HL-60 (cell line): ENCODE results near the gene NUMB.

ENCODE experiments used
- CTCF ChIP-seq: IDR thresholded peaks from one replicate; pipeline ENCODE4 v1.5.1; 2011; ENCODE audit warnings: low read length, control low read depth, inconsistent platforms; ENCODE audit not compliant: insufficient read depth
- POLR2AphosphoS5 ChIP-seq: IDR thresholded peaks from 2 replicates; pipeline ENCODE4 v1.6.1; 2012; ENCODE audit warnings: low read depth
- REST ChIP-seq: IDR thresholded peaks from 2 replicates; pipeline ENCODE4 v1.6.1; 2012; ENCODE audit warnings: low read depth; ENCODE audit not compliant: insufficient replicate concordance
- SPI1 ChIP-seq: IDR thresholded peaks from 2 replicates; pipeline ENCODE4 v1.6.1; 2012; ENCODE audit warnings: low read depth, mild to moderate bottlenecking, borderline replicate concordance

DNA sequence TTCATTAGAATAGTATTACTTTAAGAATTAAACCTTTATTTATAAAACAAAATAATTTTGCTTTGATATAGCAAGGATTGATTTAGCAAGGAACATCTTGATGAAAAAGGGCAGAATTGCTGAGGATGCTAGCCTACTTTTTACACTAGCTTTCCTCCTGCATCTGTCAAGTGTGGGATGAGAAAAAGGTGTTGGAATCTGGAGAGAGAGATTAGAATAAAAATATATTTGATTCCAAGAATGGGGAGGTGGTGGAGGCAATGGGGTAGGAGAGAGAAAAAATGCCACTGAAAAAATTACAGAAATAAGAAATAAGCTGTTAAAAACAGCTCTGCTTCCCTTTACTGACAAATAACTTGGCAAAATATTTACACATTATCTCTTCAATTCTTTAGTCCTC, 98.9 kb downstream of the NUMB start:
- TF ChIP-seq CTCF (no peak), REST (no peak), POLR2AphosphoS5 (no peak), SPI1 (no peak)
